Peyer's patch (tissue), 4 donors: ENCODE measurements around the gene LRRC38. TPM values are rescaled to one million over a fixed set of nuclear protein-coding genes. Genes with fewer than 3 reads are reported as not detected.

Source experiments
- DNase-seq, 3 donors: peaks; one replicate each; pipeline ENCODE4 v3.0.0-alpha.2; 2017 to 2019
- H3K27ac ChIP-seq, 4 donors: fragments of 200-600 bp; sonication (generic); one replicate each; pipeline ENCODE4 v1.5.1; 2016 to 2019
- H3K27me3 ChIP-seq, 2 donors: fragments of 200-600 bp; sonication (generic); one replicate each; pipeline ENCODE4 v1.5.1; 2019
- H3K36me3 ChIP-seq, 3 donors: fragments of 200-600 bp; sonication (generic); one replicate each; pipeline ENCODE4 v1.5.1; 2016 to 2019
- H3K4me1 ChIP-seq, 4 donors: fragments of 200-600 bp; sonication (generic); one replicate each; pipeline ENCODE4 v1.5.1; 2016 to 2019
- H3K4me3 ChIP-seq, 4 donors: fragments of 200-600 bp; sonication (generic); 1 replicate in 3 of 4; 2 replicates in 1 of 4; pipeline ENCODE4 v1.5.1; 2016 to 2019; ENCODE audit warnings: mild to moderate bottlenecking in 1 of 4
- H3K9me3 ChIP-seq, 4 donors: fragments of 200-600 bp; sonication (generic); one replicate each; pipeline ENCODE4 v1.5.1; 2016 to 2019; ENCODE audit warnings: mild to moderate bottlenecking in 1 of 4
- POLR2A ChIP-seq, 2 donors: fragments of 450-650 bp; IDR thresholded peaks; one replicate each; pipeline ENCODE4 v1.5.1; 2017; ENCODE audit warnings: antibody characterized with exemption in 2 of 2, mild to moderate bottlenecking in 2 of 2, moderate library complexity in 2 of 2
- total RNA-seq, 4 donors: library from RNA; depleted of rRNA; stranded (reverse); fragments of >200 nt; gene quantifications; one replicate each; pipeline ENCODE4 v1.1.0, GENCODE V29; 2016
- TF ChIP-seq, protein P1 (sequence below), 6 experiments: fragments of 450-650 bp in 4 of 6; fragments of 200-600 bp in 2 of 6; sonication (generic) in 1 of 6; IDR thresholded peaks; one replicate each; pipeline ENCODE4 v1.5.1; 2017 to 2019; ENCODE audit warnings: antibody characterized with exemption in 6 of 6, mild to moderate bottlenecking in 3 of 6, moderate library complexity in 1 of 6

The LRRC38 gene
- total RNA-seq, 4 donors from 2014 or later: not detected

DNA sequence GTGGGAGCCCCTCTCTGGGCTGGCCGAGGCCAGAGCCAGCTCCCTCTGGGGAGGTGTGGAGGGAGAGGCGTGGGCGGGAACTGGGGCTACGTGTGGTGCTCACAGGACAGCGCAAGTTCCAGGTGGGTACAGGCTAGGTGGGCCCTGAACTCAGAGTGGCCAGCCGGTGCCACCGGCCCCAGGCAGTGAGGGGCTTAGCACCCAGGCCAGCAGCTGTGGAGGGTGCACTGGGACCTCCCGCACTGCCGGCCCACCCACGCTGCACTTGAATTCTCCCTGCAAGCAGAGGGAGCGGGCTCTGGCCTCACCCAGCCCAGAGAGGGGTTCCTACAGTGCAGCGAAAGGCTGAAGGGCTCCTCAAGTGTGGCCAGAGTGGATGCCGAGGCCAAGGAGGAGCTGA is 83.3 kb downstream of the LRRC38 start:
- Histone ChIP-seq H3K36me3 (no peaks in the 10 kb centered on the region), H3K27me3 (no peaks in the 10 kb centered on the region), H3K27ac (no peak overlapping the region), H3K4me1 (no peaks in the 10 kb centered on the region), H3K4me3 (no peak overlapping the region), H3K9me3 (no peaks in the 10 kb centered on the region)
- TF ChIP-seq POLR2A (IDR thresholded peaks at IDR 0.05): no peak
- TF ChIP-seq, protein P1, sequence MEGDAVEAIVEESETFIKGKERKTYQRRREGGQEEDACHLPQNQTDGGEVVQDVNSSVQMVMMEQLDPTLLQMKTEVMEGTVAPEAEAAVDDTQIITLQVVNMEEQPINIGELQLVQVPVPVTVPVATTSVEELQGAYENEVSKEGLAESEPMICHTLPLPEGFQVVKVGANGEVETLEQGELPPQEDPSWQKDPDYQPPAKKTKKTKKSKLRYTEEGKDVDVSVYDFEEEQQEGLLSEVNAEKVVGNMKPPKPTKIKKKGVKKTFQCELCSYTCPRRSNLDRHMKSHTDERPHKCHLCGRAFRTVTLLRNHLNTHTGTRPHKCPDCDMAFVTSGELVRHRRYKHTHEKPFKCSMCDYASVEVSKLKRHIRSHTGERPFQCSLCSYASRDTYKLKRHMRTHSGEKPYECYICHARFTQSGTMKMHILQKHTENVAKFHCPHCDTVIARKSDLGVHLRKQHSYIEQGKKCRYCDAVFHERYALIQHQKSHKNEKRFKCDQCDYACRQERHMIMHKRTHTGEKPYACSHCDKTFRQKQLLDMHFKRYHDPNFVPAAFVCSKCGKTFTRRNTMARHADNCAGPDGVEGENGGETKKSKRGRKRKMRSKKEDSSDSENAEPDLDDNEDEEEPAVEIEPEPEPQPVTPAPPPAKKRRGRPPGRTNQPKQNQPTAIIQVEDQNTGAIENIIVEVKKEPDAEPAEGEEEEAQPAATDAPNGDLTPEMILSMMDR (IDR thresholded peaks at IDR 0.05): no peak
- no peak for DNase-seq

Other genes starting within 250 kb of the LRRC38 start
- not detected for gene PRAMEF8, start 228.9 kb downstream of the LRRC38 start, total RNA-seq
- gene PRAMEF33, start 210.5 kb downstream of the LRRC38 start, total RNA-seq: not detected
- not detected for gene PRAMEF15, start 198.4 kb downstream of the LRRC38 start, total RNA-seq
- not detected for gene PRAMEF14, start 166.9 kb downstream of the LRRC38 start, total RNA-seq
- not detected for gene PRAMEF19, start 142.1 kb downstream of the LRRC38 start, total RNA-seq
- not detected for gene PRAMEF17, start 124.4 kb downstream of the LRRC38 start, total RNA-seq
- gene PRAMEF20, start 103.6 kb downstream of the LRRC38 start, total RNA-seq: not detected
- 10 to 100 TPM in 2 of 4 donors, 1 to 10 TPM in 2; 2.4 to 44.6 (median 9.6) TPM for gene PDPN, start 69.8 kb upstream of the LRRC38 start, total RNA-seq
- gene PRDM2, start 186.2 kb upstream of the LRRC38 start, total RNA-seq: 10 to 100 TPM; 34.7 to 70.1 (median 53.0) TPM